Endometrial microvascular endothelial cells (primary cell): ENCODE measurements around the gene SPNS2. TPM values are rescaled to one million over a fixed set of nuclear protein-coding genes. Genes with fewer than 3 reads are reported as not detected.

Source experiments
- in situ Hi-C: cut with HindIII; loops from 2 replicates; pipeline ENCODE4 v1.10.0; 2017; ENCODE audit warnings: low sequenced_read_pairs, low pct_unique_long_range_greater_than_20kb; ENCODE audit errors: inconsistent ontology term
- total RNA-seq: library from RNA; depleted of rRNA; stranded (reverse); fragments of >200 nt; gene quantifications from one replicate; pipeline ENCODE4 v1.2.3, GENCODE V29; 2015; ENCODE audit errors: inconsistent ontology term

SPNS2 gene
- total RNA-seq, 1 donor from 2014 or later, result 21.9 TPM

DNA sequence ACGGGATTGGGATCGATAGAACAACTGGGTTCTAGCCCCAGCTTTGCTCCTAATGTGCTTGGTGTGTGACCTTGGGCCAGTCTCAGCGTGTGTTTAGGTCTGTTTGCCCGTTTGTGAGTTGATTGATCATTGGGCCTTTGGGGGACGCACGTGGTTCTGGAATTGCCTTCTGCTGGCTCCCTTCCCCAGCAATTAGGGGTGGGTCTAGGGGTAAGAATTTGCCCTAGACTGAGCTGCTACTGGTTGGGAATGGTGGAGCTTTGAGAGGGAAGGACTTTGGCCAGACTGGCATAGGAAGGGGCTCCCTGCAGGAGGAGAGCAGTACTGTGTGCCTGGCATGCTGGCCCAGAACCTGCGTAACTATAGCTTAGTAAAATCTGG lies 1.5 kb downstream of the SPNS2 start:
- in situ Hi-C loops, result no loop called here

DNA sequence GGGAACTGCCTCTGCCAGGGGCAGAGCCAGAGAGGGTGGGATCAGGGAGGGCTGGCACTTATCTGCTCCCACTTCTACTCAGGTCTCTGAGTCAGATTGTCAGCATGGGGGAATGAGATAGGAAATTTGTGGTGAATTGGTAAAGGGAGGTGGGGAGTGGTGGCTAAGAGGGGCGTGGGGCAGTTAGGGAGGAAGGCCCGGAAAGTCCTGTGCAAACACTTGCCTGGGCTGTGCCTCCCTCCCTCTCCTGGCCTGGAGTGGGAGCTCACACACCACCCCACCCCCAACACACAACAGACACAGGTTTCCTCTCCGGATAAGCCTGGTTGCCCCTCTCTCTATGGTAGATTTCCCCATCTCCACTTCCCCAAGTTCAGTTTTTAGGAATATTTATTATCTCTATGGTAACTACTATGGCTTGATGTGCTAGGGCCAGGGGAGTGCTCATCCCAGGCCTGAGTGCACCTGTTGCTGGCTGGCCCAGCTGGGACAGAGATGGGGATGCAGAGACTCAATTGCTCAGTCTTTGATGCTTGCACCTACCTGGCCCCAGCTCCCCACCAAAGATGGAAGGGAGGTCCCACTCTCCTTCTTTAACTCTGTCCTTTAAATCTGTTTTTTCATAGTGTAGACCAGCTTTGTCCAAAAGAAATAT lies 2.7 kb downstream of the SPNS2 start:
- in situ Hi-C loops, result no loop called here

DNA sequence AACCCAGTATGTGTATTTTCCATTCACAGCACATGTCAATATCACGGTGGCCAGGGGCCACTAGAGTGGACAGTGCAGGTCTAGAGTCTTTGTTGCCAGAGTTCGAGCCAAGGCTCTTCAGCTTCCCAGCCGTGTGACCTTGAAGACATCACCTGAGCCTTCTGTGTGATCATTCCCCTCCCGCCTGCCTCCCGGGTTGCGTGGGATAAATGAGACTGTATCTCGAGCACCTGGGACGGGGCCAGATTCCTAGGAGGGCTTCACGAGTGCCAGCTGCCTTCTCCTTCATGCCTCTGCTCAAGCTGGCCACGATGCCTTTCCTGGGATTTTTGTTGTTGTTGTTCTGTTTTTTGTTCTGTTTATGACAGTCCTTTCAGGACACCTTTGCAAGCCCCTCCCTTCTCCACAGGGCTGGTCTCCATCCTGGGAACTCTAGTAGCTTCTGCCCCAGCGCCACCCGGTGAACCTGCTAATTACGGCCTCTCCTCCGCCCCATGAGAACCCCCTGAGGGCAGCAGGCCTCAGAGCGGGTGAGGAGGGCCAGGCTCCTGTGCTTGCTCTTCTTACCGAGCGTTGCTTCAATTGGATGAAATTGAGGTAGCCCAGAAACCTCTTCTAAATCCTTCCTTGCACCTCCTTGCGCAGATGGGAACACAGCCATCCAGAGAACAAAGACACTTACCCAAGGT lies 3.9 kb downstream of the SPNS2 start:
- in situ Hi-C loops, result no loop called here

DNA sequence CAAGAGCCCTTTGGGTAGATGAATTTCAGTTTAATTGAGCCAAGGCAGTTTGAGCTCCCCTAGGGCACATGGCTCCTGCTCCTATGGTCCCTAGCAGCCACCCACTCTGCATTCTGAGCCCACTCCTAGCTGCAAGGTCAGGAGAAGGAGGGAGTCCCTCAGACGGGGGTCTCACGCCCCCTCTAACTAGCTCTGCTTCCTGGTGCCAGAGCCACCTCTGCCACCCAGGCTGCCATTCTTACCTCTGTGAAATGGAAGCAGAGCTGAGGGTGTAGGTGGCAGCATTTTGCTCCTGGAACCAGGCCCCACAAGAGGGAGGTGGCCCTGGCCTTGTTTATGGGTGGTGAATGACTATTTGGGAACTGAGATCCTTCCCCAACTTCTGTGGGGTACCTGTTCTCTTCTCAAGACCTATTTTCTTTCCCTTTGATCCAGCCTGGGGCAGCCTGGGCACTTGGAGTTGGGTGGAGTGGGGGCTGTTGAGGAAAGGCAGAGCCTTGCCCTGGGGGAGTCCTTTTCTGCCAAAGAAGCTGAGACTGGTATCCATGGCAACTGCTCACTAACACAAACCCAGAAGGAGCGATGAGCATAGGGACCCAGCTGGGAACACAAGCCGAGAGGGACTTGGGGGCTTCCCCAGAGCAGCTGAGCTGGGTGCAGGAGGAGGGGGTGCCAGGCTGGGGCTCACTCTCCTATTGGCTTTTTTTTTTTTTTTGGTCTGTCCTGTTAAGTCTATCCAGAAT lies 4.8 kb downstream of the SPNS2 start:
- in situ Hi-C loops, result no loop called here

DNA sequence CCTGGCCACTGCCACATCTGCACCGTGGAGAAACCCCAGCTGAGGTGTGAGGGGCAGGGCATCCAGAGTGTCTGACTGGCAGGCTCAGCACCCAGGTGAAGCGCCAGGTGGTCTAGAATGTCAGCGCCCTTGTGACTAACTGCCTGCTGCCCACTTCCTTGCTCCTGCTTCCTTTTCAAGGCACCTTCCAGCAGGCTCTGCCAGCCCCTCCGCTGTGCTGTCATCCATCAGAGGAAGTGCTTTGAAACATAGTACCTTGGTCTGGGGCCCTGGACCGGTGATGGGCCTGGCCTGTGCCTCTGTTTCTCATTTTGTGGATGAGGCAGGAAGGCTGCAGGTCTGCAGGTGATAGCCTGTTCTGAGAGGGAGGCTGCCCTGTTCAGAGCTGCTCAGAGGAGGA lies 5.5 kb downstream of the SPNS2 start:
- in situ Hi-C loops, result no loop called here

DNA sequence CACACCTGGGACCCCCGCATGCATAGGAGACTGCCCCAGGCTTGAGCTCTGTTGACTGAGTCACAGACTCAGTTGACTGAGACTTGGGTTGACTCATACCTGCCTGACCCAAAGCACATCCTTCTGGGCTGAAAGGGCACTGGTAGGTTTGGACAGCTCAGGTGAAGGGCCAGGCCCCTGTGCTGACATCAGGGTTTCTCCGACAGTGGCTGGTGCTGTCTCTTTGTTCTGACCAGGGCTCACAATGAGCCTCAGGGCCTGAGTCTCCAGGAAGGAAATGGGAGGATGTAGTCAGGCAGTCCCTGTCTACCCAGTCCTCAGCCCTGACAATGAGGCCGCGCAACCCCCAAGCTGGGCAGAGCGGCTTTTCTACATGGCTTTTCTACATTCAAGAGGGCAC lies 6.5 kb downstream of the SPNS2 start:
- in situ Hi-C loops, result no loop called here

DNA sequence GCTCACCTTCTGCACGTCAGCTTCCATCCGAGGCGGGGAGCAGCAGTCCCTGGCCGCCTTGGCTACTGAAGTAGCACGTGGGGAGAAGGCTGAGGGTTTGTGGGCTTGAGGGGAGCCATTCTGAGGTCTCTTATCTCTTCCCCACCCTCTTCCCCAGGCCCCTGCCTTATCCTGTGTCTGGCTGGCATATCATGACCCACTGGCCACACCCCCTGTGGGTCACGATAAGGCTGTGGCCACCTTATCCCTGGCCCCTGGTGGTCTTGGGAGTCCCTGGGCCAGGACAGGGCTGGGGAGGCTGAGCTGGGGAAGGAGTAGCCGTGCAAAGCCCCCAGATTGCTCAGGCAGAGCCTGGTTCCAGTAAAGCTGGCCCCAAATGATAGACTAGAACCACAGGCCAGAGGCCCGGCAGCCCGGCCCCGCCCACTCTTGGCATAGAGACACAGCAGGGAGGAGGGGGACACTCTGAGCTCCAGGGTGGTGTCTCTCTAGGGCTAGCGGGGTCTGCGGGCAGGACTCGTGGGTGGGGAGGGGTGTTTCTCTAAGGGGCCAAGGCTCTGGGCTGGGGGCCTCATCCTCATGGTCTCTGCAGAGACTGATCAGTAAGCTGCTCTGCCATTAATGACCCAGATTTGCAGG lies 7.6 kb downstream of the SPNS2 start:
- in situ Hi-C loops, result no loop called here

DNA sequence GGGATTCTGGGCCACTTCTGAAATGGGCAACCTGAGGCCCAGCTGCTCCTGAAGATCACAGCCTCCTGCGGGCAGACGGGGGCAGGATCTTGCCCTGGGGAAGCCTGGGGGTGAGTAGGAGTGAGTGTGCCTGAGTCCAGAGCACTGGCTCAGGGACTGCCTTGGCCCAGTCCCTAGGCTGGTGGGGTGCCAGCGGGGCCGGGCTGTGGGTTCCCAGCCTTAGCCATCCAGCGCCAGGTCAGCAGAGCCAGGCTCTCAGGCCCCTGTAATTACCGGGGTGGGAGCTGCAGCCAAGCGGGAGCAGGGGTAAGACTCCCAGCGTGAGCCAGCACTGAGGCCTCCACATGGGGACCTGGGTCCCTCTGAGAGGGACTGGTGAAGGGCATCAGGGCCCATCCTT lies 8.2 kb downstream of the SPNS2 start:
- in situ Hi-C loops, result no loop called here

DNA sequence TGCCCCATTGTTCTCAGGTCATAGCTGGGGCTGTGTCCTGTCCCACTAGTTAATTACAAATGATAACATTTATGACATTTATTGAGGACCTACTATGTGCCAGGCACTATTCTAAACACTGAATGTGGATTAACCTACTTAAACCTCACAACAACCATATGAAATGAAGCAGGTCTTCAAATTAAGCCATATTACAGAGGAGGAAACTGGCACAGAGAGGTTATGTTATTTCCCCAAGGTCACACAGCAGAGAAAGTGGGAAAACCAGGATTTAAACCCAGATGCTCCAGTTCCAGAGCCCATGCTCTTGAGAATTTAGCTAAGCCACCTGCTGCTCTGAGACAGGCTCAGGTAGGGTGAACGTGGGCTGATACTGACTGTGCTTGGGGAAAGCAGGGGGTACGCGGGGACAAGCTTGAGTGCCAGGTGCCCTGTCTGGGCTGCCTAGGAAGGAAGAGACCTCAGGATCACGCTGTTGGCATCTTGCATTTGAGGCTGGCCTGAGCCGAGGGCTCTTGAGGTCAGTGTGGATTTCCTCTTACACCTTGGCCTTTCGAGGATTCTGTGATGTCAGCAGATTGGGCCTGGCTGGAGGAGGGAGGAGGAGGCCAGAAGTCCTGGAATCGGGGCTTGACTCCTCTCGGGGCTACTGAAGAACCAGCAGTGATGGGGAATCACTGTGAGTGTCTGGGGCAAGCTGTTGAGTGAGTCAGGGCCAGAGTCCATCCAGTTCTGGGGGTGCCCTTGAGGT lies 8.9 kb downstream of the SPNS2 start:
- in situ Hi-C loops, result no loop called here

DNA sequence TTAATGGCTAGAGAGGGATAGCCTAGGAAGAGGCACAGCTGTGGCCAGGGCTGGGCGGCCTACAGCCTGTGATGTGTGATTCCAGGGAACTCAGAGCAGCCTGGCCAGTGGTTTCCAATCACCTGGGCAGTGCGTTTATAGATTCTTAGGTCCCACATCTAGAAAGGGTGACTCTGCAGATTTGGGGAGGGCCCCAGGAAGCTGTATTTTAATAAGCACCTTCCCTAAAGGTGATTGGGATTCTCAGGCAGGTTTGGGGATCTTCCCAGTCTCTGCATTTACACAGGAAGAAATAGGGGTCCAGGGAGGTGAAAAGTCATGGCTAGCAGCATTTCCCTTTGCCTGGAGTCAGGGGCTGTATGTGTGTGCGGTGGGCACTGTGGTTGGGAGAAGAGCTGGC lies 9.5 kb downstream of the SPNS2 start:
- in situ Hi-C loops, result no loop called here

DNA sequence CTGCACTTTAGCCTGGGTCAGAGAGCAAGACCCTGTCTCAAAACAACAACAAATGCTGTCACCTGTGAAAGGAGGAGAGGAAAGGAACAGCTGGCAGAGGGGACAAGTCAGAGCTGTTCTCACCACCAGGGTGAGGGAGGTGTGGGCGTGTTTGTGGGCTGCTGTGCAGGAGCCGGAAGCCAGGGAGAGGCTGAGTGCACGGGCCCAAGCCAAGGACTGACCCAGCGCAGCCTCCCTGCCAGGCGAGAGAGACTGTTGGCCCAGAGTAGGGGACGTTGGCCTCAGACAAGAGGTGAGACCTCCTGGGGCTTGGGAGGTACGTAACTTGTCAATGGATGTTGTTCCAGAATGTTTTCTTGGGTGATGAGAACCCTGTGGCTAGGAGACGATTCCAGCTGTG lies 10.7 kb downstream of the SPNS2 start:
- in situ Hi-C loops, result no loop called here

DNA sequence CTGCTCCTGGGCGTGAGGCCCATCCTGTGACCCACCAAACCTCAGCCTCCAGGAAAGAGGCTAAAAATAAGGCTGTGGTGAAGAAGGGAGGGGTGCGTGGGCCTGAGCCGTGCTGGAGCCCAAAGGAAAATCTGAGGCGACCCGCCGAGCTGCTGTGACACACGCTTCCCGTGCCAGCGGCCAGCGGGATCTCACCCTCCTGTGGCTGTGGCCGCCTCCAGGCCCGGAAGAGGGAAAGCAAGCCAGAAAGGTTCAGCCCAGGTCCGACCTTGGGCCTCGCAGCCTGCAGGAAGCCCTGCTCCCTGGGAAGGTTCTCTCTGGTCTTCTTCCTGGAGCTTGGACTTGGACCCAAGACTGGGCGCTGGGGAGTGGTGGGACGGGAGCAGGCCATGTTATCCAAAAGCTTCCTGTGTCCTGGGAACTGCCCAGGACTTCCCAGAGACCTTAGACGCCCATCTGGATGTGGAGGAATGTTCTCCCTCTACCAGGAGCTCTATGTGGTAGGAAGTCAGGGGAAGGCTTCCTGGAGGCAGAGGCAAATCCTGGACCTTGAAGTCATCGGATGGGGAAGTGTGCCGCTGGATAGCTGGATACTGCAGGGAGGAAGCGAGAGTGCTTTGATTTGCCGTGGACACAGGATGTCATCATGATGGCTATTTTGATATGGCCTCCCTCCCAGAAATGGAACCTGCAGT lies 11.4 kb downstream of the SPNS2 start:
- in situ Hi-C loops, result no loop called here

DNA sequence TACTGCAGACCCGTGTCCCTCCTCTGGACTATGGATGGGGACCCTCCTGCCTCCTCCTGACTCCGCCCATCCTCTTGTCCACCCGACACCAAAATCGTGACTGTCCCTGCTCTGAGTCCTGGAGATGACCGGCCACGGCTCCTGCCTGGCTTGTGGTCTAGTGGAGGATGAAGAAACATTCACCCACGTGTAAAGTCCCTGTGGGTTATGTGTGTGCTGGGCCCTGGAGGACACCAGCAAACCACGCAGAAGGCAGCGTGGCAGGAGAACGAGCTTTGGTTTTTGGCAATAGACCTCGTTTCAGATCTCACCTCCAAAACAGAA lies 11.9 kb downstream of the SPNS2 start:
- in situ Hi-C loops, result no loop called here

DNA sequence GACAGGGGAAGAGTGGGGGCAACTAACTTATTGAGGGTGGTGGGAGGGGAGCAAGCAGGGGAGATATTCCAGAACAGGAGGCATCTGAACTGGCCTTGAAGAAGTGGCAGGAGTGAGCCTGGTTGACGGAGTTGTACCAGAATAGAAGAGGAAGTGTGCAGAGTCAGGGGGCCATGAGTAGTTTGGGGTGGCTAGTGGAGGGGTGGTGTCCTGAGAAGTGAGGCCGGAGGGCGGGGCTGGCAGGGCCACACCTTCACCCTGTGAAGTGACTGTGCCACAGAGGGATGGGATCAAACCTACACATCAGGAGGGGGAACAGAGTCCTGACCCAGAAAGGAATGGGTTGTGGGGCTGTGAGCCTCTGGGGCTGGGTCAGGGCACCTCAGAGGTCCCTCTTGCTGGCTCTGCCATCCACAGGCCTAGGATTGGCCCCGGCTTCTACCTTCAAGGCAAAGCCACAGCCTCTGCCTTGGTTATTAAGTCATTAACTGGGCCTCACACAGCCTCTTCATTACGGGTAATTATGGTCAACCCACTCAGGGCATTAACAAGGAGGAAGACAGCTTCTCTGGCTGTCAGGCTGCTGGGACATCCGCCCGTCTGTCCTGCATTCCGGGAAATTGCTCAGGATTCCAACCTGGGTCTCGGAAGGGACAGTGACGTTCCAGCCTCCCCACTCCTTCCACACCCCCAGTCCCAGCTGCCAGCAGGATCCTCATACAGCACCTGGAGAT lies 12.7 kb downstream of the SPNS2 start:
- in situ Hi-C loops, result no loop called here

DNA sequence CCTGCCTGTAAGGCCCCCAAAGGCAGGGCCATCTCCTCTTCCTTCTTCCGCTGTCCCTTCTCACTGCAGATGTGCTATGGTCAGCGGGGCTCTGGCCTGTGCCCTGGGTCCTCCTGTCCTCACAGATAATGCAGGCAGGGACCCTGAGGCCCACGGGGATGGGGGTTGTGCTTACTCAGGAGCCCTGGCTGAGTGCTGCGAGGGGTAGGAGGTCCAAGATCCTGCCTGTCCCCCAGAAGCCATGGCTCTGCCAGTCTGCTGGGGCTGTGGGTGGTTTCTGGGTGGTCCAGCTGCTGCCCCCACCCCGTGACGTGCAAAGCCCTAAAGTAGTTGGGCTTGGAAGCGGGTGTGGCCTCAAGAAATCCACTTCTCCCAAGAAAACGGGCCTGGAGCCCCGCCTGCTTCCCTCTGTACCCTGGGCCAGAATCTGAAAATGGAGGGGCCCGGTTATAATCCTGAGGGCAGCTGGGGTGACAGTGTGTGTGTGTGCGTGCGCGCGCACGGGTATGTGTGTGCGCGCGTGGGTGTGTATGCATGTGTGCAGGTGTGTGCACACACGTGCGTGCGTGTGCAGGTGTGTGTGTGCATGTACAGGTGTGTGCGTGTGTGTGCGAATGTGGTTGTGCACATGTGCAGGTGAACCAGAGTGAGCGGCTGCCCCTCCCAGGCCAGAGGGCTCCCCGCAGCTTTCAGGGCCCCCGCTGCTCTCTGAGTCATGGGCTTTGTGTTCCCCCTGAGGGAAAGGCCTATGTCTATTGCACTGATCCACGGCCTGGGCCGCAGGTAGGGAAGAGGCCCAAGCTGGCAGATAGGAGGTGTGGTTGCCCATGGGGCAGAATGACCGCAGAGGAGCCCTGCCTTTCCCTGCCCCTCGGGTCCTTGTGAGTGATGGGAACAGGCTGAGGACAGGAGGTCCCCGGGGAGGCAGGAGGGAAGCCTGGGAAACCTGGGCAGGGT lies 13.8 kb downstream of the SPNS2 start:
- in situ Hi-C loops, result no loop called here

DNA sequence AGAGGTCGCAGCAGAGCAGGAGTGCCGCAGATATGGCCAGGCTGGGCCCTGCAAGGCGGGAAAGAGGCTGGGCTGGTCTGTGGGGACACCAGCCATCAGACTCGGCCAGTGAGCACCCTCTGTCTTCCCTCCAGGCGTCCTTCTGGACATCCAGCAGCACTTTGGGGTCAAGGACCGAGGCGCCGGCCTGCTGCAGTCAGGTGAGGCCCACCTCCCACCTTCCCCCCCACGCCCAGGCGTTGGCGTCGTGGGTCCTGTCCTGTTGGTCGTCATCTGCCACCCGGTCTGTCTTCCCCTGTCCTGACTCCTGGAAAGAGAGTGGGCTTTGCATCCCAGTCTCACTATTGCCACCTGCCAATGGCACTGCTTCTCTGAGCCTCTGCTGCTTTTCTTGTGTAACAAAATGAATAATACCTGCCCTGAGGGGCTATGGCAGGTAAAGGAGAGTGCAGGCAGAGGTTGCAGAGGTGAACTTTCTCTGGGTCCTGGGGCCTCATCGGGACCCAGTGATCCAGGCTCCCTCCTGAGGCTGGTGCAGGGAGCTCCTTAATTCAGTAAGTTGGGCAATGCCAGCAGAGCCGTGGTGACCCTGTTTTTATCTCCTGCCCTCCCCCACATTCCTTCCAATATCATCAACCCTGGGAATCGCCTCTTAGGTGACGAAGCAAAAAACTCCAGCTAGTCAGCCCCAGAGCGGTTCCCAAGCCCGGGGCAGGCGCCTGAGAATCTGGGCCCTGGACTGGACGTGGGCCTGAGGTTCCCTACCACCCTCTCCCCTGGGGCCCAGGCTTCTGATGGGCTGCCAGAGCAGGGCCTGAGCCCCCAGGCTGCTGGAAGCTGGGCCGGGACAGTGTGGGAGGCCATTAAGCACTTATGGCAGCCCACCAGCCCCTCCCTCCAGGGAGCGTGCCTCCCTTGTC lies 14.7 kb downstream of the SPNS2 start:
- in situ Hi-C loops, result no loop called here
